ENCODE data around the gene ENAH.

DNA sequence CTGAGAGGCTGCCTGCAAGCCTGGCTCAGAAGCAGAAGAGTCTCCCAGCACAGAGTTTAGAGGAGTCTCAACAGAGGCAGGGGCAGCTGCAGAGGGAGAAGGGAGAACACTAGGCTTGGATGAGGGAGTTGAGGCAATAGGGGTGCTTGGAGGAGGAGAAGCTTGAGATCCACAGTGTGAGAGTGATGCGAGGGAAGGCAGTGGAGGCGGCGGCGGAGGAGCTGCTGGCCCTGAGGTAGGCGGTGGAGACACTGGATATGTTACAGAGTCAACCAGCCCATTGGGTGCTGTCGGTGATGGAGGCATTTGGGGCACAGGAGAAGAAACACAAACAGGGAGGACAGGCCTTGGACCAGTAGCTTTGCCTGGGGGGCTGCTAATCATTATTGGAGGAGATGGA lies 135.7 kb downstream of the ENAH start:
- TF ChIP-seq, protein P1, sequence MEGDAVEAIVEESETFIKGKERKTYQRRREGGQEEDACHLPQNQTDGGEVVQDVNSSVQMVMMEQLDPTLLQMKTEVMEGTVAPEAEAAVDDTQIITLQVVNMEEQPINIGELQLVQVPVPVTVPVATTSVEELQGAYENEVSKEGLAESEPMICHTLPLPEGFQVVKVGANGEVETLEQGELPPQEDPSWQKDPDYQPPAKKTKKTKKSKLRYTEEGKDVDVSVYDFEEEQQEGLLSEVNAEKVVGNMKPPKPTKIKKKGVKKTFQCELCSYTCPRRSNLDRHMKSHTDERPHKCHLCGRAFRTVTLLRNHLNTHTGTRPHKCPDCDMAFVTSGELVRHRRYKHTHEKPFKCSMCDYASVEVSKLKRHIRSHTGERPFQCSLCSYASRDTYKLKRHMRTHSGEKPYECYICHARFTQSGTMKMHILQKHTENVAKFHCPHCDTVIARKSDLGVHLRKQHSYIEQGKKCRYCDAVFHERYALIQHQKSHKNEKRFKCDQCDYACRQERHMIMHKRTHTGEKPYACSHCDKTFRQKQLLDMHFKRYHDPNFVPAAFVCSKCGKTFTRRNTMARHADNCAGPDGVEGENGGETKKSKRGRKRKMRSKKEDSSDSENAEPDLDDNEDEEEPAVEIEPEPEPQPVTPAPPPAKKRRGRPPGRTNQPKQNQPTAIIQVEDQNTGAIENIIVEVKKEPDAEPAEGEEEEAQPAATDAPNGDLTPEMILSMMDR (IDR thresholded peaks at IDR 0.05; ENCODE audit: low read length): no peak
- TF ChIP-seq EZH2 (optimal IDR thresholded peaks at IDR 0.05; ENCODE audit: low read depth, low read length): no peak
- no peak for TF ChIP-seq EZH2phosphoT487 (IDR thresholded peaks at IDR 0.05; ENCODE audit: low read length)
